Epidermal melanocyte (primary cell): ENCODE results near the gene DHX29.
"Not testable (repeated sequence)": the region's sequence is repeated elsewhere in the genome, so short reads cannot be mapped to it uniquely, and the experiment has no call there.

Experiments
- DNase-seq: peaks from one replicate; pipeline ENCODE4 v3.0.0; 2011; ENCODE audit warnings: low spot score; ENCODE audit not compliant: insufficient read length

The DHX29 gene

GRCh38 chr5:55318237-55318636 is 10.7 kb upstream of the DHX29 start:
- DNase-seq = not testable (repeated sequence)

GRCh38 chr5:55316837-55317236 is 9.3 kb upstream of the DHX29 start:
- DNase-seq = no peak

GRCh38 chr5:55316289-55316688 is 8.8 kb upstream of the DHX29 start:
- DNase-seq = no peak

- no peak for DNase-seq
Observed at GRCh38 chr5:55313870-55314617, 6.5 kb upstream of the DHX29 start.

- DNase-seq = no peak
Observed at GRCh38 chr5:55308254-55308836, 851 bp upstream of the DHX29 start.

- DNase-seq = no peak
Observed at GRCh38 chr5:55306641-55307382, 682 bp downstream of the DHX29 start.

GRCh38 chr5:55305345-55305744 is 2.1 kb downstream of the DHX29 start:
- DNase-seq = no peak

GRCh38 chr5:55304584-55304983 is 2.9 kb downstream of the DHX29 start:
- no peak for DNase-seq

GRCh38 chr5:55303238-55303690 is 4.2 kb downstream of the DHX29 start:
- no peak for DNase-seq

- no peak for DNase-seq
Observed at GRCh38 chr5:55300890-55301289, 6.6 kb downstream of the DHX29 start.

GRCh38 chr5:55294935-55295334 is 12.6 kb downstream of the DHX29 start:
- no peak for DNase-seq

- no peak for DNase-seq
Observed at GRCh38 chr5:55290991-55291390, 16.5 kb downstream of the DHX29 start.

GRCh38 chr5:55289808-55290207 is 17.7 kb downstream of the DHX29 start:
- no peak for DNase-seq

GRCh38 chr5:55286411-55286933 is 21.0 kb downstream of the DHX29 start:
- DNase-seq = no peak

GRCh38 chr5:55278778-55279177 is 28.7 kb downstream of the DHX29 start:
- DNase-seq = no peak

GRCh38 chr5:55276771-55277170 is 30.7 kb downstream of the DHX29 start:
- DNase-seq = peak; percentile 23

GRCh38 chr5:55258339-55258738 is 49.2 kb downstream of the DHX29 start:
- DNase-seq = no peak

- no peak for DNase-seq
Observed at GRCh38 chr5:55254802-55255201, 52.7 kb downstream of the DHX29 start.

GRCh38 chr5:55250064-55250463 is 57.4 kb downstream of the DHX29 start:
- no peak for DNase-seq

GRCh38 chr5:55241746-55242145 is 65.7 kb downstream of the DHX29 start:
- DNase-seq = no peak

GRCh38 chr5:55236800-55237199 is 70.7 kb downstream of the DHX29 start:
- DNase-seq = no peak

GRCh38 chr5:55234121-55234700 is 73.3 kb downstream of the DHX29 start:
- no peak for DNase-seq
